Chondrocyte (in vitro differentiated cells): ENCODE data around the gene PHC1. TPM values are rescaled to one million over a fixed set of nuclear protein-coding genes. Genes with fewer than 3 reads are reported as not detected.

Source experiments
- DNase-seq: peaks from one replicate; pipeline ENCODE4 v3.0.0; 2021; ENCODE audit warnings: mixed read lengths, low spot score
- H3K27ac Mint-ChIP-seq: one replicate; pipeline ENCODE4 v1.8.0; 2021; ENCODE audit warnings: mild to moderate bottlenecking, moderate library complexity, mixed read lengths; ENCODE audit not compliant: unreplicated experiment
- H3K27me3 Mint-ChIP-seq: 2 replicates; pipeline ENCODE4 v1.8.0; 2021; ENCODE audit warnings: low read depth, mixed read lengths
- H3K36me3 Mint-ChIP-seq: 2 replicates; pipeline ENCODE4 v1.8.0; 2021; ENCODE audit warnings: low read depth, mixed read lengths
- H3K4me1 Mint-ChIP-seq: 2 replicates; pipeline ENCODE4 v1.8.0; 2021; ENCODE audit warnings: low read depth, mild to moderate bottlenecking, mixed read lengths
- H3K4me3 Mint-ChIP-seq: one replicate; pipeline ENCODE4 v1.8.0; 2021; ENCODE audit warnings: mild to moderate bottlenecking, moderate library complexity, mixed read lengths; ENCODE audit not compliant: unreplicated experiment
- H3K9me3 Mint-ChIP-seq: 2 replicates; pipeline ENCODE4 v1.8.0; 2021; ENCODE audit warnings: low read depth, mixed read lengths
- CTCF ChIP-seq: fragments of 200-600 bp; sonication (generic); IDR thresholded peaks from 2 replicates; pipeline ENCODE4 v1.5.0; 2021; ENCODE audit warnings: antibody characterized with exemption, mild to moderate bottlenecking, moderate library complexity
- total RNA-seq: library from RNA; stranded (reverse); gene quantifications from 3 replicates; pipeline ENCODE4 v1.2.1, GENCODE V29; 2021

Gene PHC1
- total RNA-seq, 1 donor from 2014 or later: 33.0 TPM

GRCh38 chr12:8958066-8958465 lies 43.8 kb downstream of the PHC1 start:
- H3K36me3 Mint-ChIP-seq: no peaks in the 10 kb centered on the region
- H3K4me1 Mint-ChIP-seq: no peaks in the 10 kb centered on the region
- no peak overlapping the region for H3K27ac Mint-ChIP-seq
- DNase-seq: no peak
- no peak overlapping the region for H3K4me3 Mint-ChIP-seq
- TF ChIP-seq CTCF: no peak
- peaks cover 3% of the 10 kb centered on the region for H3K9me3 Mint-ChIP-seq
- H3K27me3 Mint-ChIP-seq: no peaks in the 10 kb centered on the region

GRCh38 chr12:8960176-8960575 lies 45.9 kb downstream of the PHC1 start:
- H3K4me3 Mint-ChIP-seq: no peak overlapping the region
- no peaks in the 10 kb centered on the region for H3K4me1 Mint-ChIP-seq
- no peaks in the 10 kb centered on the region for H3K27me3 Mint-ChIP-seq
- TF ChIP-seq CTCF: no peak
- no peaks in the 10 kb centered on the region for H3K36me3 Mint-ChIP-seq
- no peak overlapping the region for H3K27ac Mint-ChIP-seq
- DNase-seq: no peak
- H3K9me3 Mint-ChIP-seq: peaks cover 10% of the 10 kb centered on the region

GRCh38 chr12:8968761-8969160 lies 54.5 kb downstream of the PHC1 start:
- TF ChIP-seq CTCF: no peak
- H3K4me1 Mint-ChIP-seq: no peaks in the 10 kb centered on the region
- DNase-seq: no peak
- peaks cover 2% of the 10 kb centered on the region for H3K36me3 Mint-ChIP-seq
- H3K27me3 Mint-ChIP-seq: no peaks in the 10 kb centered on the region
- H3K4me3 Mint-ChIP-seq: no peak overlapping the region
- peaks cover 24% of the 10 kb centered on the region for H3K9me3 Mint-ChIP-seq
- no peak overlapping the region for H3K27ac Mint-ChIP-seq

- peaks cover 2% of the 10 kb centered on the region for H3K36me3 Mint-ChIP-seq
These were observed 55.6 kb downstream of the PHC1 start for GRCh38 chr12:8969861-8970411.

DNA sequence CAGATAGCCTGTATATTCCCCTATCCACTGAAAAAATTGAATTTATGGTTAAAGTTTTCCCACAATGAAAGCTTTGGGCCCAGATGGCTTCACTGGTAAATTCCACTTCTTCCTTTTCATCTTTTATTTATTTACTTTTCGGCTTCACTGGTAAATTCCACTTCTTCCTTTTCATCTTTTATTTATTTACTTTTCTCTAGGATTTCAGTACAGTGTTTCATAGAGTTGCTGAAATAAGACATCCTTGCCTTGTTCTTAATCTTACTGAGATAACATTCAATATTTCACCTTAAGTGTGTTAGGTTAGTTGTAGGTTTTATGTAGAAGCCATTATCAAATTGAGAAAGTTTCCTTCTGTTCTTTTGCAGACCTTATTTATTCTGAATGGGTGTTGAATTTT lies 56.1 kb downstream of the PHC1 start:
- Mint-ChIP-seq H3K4me1 (no peaks in the 10 kb centered on the region), H3K4me3 (no peak overlapping the region), H3K27me3 (no peaks in the 10 kb centered on the region), H3K36me3 (peaks cover 2% of the 10 kb centered on the region), H3K9me3 (peaks cover 20% of the 10 kb centered on the region), H3K27ac (no peak overlapping the region)
- TF ChIP-seq CTCF: no peak
- DNase-seq: no peak

More at GRCh38 chr12:8969861-8970411, 55.6 kb downstream of the PHC1 start:
- Mint-ChIP-seq H3K4me1 (no peaks in the 10 kb centered on the region), H3K27ac (no peak overlapping the region), H3K4me3 (no peak overlapping the region), H3K9me3 (peaks cover 20% of the 10 kb centered on the region), H3K27me3 (no peaks in the 10 kb centered on the region)
- no peak for TF ChIP-seq CTCF
- DNase-seq: no peak
